ENCODE results near the gene UPB1.
"Not testable (repeated sequence)": the region's sequence is repeated elsewhere in the genome, so short reads cannot be mapped to it uniquely, and the experiment has no call there.

The UPB1 gene

DNA sequence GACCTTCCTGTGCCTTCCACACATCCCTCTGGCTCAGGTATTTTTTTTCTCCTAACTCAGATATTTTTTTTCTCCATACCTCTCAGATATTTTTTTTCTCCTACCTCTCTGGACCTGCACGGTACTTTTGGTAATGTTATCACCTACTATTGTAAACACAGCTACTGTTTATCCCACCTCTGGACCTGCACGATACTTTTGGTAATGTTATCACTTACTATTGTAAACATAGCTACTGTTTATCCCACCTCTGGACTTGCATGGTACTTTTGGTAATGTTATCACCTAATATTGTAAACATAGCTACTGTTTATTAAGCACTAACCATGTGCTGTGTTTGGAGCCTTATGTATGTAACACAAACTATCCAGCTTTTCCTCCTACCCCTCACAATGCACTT, 12.1 kb upstream of the UPB1 start:
- DNase-seq = no peak

DNA sequence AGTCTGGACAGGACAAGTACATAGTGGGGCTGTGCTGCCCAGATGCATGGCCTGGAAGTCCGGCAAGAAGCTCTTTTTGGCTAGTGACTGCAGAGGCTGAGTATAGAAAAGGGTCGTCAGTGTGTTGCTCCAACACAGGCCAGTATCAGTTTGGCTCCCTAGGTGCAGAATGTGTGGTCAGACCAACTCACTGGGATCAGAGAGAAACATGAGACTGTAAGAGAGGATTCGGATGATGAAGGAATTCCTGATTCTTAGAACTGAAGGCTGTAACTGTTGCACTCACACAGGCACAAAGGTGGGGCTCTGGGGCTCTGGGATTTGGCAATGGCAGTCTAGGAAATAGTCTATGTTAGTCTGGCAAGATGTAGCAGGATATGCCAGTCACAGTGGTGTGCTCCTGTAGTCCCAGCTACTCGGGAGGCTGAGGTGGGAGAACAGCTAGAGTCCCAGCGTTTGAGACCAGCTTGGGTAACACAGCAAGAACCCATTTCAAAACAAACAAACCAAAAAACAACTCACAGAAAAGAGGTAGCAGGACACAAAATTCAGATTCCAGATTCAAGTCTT, 11.1 kb upstream of the UPB1 start:
- no peak for DNase-seq

- DNase-seq = no peak
These were observed 10.0 kb upstream of the UPB1 start for GRCh38 chr22:24485170-24485569.

- no peak for DNase-seq
These were observed 9.5 kb upstream of the UPB1 start for GRCh38 chr22:24485608-24486007.

- DNase-seq = no peak
These were observed 8.6 kb upstream of the UPB1 start for GRCh38 chr22:24486501-24486921.

DNA sequence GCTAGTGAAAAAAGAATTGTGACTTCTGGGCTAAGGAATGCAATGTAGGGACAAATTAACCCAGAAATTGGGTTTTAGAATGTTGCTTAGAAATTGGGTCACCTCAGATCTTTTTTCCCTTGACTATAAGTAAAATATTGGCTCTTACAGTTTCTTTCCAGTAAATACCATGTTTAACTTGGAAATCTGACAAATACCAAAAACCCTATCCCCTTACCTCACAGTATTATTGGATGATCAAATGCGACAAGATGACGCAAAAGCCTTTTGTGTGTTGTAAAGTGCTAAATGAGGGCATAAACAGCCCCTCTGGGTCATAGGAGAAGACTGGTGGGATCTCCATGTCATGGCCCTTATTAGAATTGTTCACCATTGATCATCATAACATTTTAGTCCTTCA, 6.1 kb upstream of the UPB1 start:
- no peak for DNase-seq

DNA sequence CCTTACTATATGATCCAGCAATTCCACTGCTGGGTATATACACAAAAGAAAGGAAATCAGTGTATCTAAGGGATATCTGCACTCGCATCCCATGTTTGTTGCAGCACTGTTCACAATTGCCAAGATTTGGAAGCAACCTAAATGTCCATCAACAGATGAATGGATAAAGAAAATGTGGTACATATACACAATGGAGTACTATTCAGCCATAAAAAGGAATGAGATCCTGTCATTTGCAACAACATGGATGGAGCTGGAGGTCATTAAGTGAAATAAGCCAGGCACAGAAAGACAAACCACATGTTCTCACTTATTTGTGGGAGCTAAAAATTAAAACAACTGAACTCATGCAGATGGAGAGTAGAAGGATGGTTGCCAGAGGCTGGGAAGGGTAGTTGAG, 5.7 kb upstream of the UPB1 start:
- DNase-seq = not testable (repeated sequence)

- no peak for DNase-seq
These were observed 2.7 kb upstream of the UPB1 start for GRCh38 chr22:24492391-24492790.

GRCh38 chr22:24494167-24494527, 985 bp upstream of the UPB1 start:
- DNase-seq = no peak

- no peak for DNase-seq
These were observed 188 bp downstream of the UPB1 start for GRCh38 chr22:24495365-24495675.

GRCh38 chr22:24496234-24496633, 1.1 kb downstream of the UPB1 start:
- DNase-seq = no peak

GRCh38 chr22:24496661-24497060, 1.5 kb downstream of the UPB1 start:
- DNase-seq = no peak

DNA sequence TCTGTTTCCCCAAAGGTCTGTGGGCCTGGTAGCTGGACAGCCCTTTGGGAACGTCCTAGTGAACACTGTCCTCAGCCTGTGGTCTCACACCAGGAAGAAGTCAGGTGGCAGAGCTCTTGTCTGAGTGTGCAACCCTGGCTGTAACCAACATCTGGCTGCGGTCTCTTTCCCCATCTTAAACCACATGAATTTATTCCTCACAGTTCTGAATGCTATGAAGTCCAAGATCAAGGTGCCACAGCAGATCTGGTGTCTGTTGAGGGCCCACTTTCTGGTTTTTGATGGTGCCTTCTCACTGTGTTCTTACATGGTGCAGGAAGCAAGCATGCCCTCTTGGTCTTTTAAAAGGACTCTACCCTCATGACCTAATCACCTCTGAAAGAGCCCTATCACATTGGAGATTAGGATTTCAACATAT, 2.7 kb downstream of the UPB1 start:
- no peak for DNase-seq

- DNase-seq = no peak
These were observed 3.7 kb downstream of the UPB1 start for GRCh38 chr22:24498824-24499223.

DNA sequence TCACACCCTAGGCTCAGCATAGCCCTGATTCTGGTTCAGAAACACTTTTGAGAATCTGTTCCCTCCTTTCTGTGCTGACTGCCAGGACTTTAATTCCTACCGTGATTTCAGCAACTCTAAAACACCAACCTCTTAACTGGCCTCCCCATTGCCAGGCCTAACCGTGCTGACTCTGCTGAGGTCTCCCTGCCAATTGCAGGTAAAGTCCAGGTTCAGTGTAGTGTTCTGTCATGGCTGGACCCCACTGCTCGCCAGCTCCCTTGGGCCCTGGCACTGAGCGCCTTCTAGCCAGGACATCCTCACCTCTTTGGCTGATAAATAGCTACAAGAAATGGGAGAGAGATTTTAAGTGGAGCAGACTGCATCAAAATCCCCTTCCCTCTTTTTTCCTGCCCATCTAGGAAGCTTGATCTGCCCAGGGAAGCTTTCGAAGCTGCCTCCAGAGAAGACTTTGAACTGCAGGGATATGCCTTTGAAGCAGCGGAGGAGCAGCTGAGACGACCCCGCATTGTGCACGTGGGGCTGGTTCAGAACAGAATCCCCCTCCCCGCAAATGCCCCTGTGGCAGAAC, 4.7 kb downstream of the UPB1 start:
- DNase-seq = no peak

DNA sequence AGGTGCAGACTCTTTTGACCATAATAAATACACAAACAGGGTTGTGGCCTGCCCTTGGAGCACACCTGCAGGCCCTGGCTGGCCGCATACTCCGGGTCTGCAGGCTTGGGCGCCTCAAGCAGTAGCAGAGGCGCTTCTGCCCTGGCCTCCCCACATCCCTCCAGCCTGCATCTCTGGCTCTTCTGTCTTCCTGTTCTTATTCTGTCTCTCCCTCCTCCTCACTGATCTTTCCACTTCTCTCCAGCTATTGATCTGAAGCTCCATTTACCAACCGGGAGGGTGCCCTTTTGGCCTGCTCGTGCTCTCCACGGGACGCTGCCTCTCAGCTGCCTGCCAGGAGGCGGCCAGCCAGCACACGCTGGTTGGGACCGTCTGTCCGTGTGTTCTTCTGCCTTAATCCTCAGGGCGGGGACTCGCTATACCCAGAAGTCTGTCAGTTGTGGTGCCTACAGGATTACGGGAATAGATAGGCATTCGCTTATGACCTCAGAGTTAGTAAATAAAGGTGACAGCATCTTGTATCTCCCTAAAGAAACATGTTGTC, 5.2 kb downstream of the UPB1 start:
- no peak for DNase-seq

- no peak for DNase-seq
These were observed 6.3 kb downstream of the UPB1 start for GRCh38 chr22:24501301-24502005.

DNA sequence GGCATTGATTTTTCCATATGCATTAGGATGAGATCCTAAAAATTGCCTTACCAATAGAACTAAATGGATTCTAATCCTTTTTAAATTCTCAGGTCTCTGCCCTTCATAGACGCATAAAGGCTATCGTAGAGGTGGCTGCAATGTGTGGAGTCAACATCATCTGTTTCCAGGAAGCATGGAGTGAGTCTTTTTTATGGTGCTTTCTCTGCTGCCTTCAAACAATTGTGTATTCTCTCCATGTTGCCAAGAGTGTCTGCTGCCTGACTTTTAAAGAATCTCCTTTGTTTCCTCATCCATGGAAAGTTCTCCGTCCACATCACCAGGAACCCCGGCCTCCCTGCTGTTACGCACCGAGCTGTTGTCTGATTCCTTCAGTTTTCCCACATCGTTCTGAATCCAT, 6.9 kb downstream of the UPB1 start:
- no peak for DNase-seq

DNA sequence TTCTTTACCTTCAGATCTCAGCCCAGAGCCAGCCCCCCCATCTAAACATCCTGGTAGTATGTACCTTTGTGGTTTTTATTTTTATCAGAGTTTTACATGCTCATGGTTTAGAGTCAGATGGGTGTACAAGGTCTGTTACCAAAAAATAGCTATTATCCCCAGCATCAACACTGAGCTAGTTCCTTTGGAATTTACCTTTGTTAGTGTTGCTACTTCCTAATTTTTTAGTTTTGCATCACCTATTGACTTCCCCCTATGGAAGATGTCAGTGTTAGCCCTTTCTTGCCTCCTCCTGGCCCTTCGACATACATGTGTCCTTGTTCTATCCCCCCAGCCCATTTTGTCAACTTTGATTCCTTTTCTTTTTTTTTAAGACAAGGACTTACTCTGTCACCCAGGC, 7.4 kb downstream of the UPB1 start:
- no peak for DNase-seq

DNA sequence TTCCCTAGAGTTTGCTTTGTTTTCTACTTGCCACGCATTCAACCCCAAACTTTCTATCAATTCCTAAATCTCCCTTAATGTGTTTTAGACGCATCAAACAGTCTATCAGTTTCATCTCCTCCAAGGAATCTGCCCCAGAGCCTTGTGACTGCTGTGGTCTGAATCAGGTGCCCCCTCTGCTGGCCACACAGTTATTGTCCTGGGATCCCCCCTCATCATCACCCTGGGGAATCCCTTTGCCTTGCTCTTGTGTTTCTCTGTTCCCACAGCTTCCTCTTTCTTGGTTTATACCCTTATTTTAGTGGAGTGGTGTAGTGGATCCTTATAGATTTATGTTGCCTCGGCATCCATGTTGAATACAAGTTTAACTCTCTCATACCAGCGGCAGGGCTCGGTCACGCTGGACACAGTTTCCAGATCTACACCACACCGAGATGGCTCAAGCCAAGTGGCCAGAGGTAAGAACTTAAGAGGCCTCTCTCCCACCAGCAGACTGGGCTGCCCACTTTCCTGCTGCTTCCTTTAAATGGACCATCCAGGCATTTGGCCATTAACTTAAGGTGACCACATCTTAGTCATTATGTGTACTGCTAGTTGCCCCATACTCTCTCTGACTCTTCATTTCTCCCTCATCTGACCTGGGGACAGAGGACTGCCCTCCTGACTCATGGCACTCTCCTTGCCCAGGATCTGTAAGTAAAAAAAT, 8.2 kb downstream of the UPB1 start:
- no peak for DNase-seq

GRCh38 chr22:24503843-24504338, 8.8 kb downstream of the UPB1 start:
- DNase-seq = no peak

- no peak for DNase-seq
These were observed 9.4 kb downstream of the UPB1 start for GRCh38 chr22:24504540-24504939.

- DNase-seq = no peak
These were observed 10.0 kb downstream of the UPB1 start for GRCh38 chr22:24504956-24505736.

Measured in NCI-H1105 (cell line).